OCI-M1 (cell line): ENCODE measurements around the gene CATSPER1.

Experiments used
- DNase-seq: peaks from one replicate; lab custom pipeline; 2025; lab: John Stamatoyannopoulos, UW

CATSPER1 gene

GRCh38 chr11:65968600-65969482, 57.4 kb downstream of the CATSPER1 start:
- DNase-seq: no peak

GRCh38 chr11:65967329-65967934, 58.8 kb downstream of the CATSPER1 start:
- no peak for DNase-seq
